HFFc6 (cell line): Measurements from ENCODE around the gene AGBL3. TPM values are rescaled to one million over a fixed set of nuclear protein-coding genes. Genes with fewer than 3 reads are reported as not detected.
A peak's percentile ranks its signal among the peaks of the same experiment; 100 is the strongest.
"Not testable (repeated sequence)": the region's sequence is repeated elsewhere in the genome, so short reads cannot be mapped to it uniquely, and the experiment has no call there.

Experiments used
- DNase-seq: peaks from one replicate; pipeline ENCODE4 v3.0.0-alpha.2; 2018
- H3K27ac Mint-ChIP-seq: 2 replicates; pipeline ENCODE4 v1.8.0; 2020; ENCODE audit warnings: mild to moderate bottlenecking, mixed read lengths
- H3K27me3 Mint-ChIP-seq: 2 replicates; pipeline ENCODE4 v1.8.0; 2021; ENCODE audit warnings: mild to moderate bottlenecking, moderate library complexity, mixed read lengths; ENCODE audit not compliant: insufficient read depth
- H3K36me3 Mint-ChIP-seq: 2 replicates; pipeline ENCODE4 v1.8.0; 2021; ENCODE audit warnings: low read depth, mixed read lengths
- H3K4me1 Mint-ChIP-seq: 2 replicates; pipeline ENCODE4 v1.8.0; 2020; ENCODE audit warnings: low read depth, mixed read lengths
- H3K4me3 Mint-ChIP-seq: 2 replicates; pipeline ENCODE4 v1.8.0; 2020; ENCODE audit warnings: mild to moderate bottlenecking, moderate library complexity, mixed read lengths
- H3K9me3 Mint-ChIP-seq: 2 replicates; pipeline ENCODE4 v1.8.0; 2020; ENCODE audit warnings: mild to moderate bottlenecking, mixed read lengths
- CTCF ChIP-seq: fragments of 200-600 bp; sonication (generic); IDR thresholded peaks from 2 replicates; pipeline ENCODE4 v1.5.0; 2021; ENCODE audit warnings: antibody characterized with exemption, mild to moderate bottlenecking
- total RNA-seq, 6 experiments: library from RNA; stranded (reverse); fragmentation: NEBNext Ultra II Directional; extraction: Animal tissue kit (Norgen Biotek cat#: 25700); gene quantifications; 2 replicates in 1 of 6; 3 replicates in 5 of 6; pipeline ENCODE4 v1.2.3, GENCODE V29; 2021

AGBL3 gene
- total RNA-seq, 6 experiments from 2014 or later = 0.38 to 0.76 (median 0.68) TPM

GRCh38 chr7:134962270-134962780 is 24.0 kb upstream of the AGBL3 start:
- Mint-ChIP-seq H3K9me3 (peaks cover 40% of the 10 kb centered on the region; the same call in 1 of the 2 replicates), H3K27ac (peak overlapping the region; percentile 80), H3K4me1 (peaks cover 21% of the 10 kb centered on the region), H3K27me3 (peaks cover 75% of the 10 kb centered on the region), H3K4me3 (peak overlapping the region; percentile 61; the same call in 1 of the 2 replicates), H3K36me3 (peaks cover 83% of the 10 kb centered on the region)
- DNase-seq = no peak
- TF ChIP-seq CTCF = peak; percentile 40

GRCh38 chr7:134963036-134963435 is 23.3 kb upstream of the AGBL3 start:
- Mint-ChIP-seq H3K4me1 (peaks cover 21% of the 10 kb centered on the region), H3K4me3 (peak overlapping the region; percentile 61; the same call in 1 of the 2 replicates), H3K27ac (peak overlapping the region; percentile 80), H3K27me3 (peaks cover 75% of the 10 kb centered on the region), H3K36me3 (peaks cover 83% of the 10 kb centered on the region), H3K9me3 (peaks cover 39% of the 10 kb centered on the region; the same call in 1 of the 2 replicates)
- DNase-seq = no peak
- TF ChIP-seq CTCF = no peak

GRCh38 chr7:134966691-134967090 is 19.6 kb upstream of the AGBL3 start:
- peak overlapping the region; percentile 70; the same call in 1 of the 2 replicates for H3K4me3 Mint-ChIP-seq
- peaks cover 15% of the 10 kb centered on the region for H3K4me1 Mint-ChIP-seq
- peaks cover 85% of the 10 kb centered on the region for H3K36me3 Mint-ChIP-seq
- H3K27ac Mint-ChIP-seq = peak overlapping the region; percentile 68
- peaks cover 52% of the 10 kb centered on the region; the same call in 1 of the 2 replicates for H3K9me3 Mint-ChIP-seq
- no peak for DNase-seq
- no peak for TF ChIP-seq CTCF
- H3K27me3 Mint-ChIP-seq = peaks cover 92% of the 10 kb centered on the region

- peak overlapping the region; percentile 68 for H3K27ac Mint-ChIP-seq
Measured at GRCh38 chr7:134968110-134968509, 18.2 kb upstream of the AGBL3 start.

GRCh38 chr7:134981645-134982044 is 4.7 kb upstream of the AGBL3 start:
- H3K27ac Mint-ChIP-seq, DNase-seq: not testable (repeated sequence)
- H3K27me3 Mint-ChIP-seq = peaks cover 65% of the 10 kb centered on the region
- peak overlapping the region; percentile 40; the same call in 1 of the 2 replicates for H3K4me3 Mint-ChIP-seq
- H3K9me3 Mint-ChIP-seq = peaks cover 56% of the 10 kb centered on the region
- peaks cover 26% of the 10 kb centered on the region for H3K36me3 Mint-ChIP-seq
- H3K4me1 Mint-ChIP-seq = peaks cover 14% of the 10 kb centered on the region

More at GRCh38 chr7:134968110-134968509, 18.2 kb upstream of the AGBL3 start:
- Mint-ChIP-seq H3K27me3 (peaks cover 95% of the 10 kb centered on the region), H3K36me3 (peaks cover 80% of the 10 kb centered on the region), H3K4me1 (peaks cover 21% of the 10 kb centered on the region), H3K9me3 (peaks cover 52% of the 10 kb centered on the region; the same call in 1 of the 2 replicates), H3K4me3 (peak overlapping the region; percentile 16; the same call in 1 of the 2 replicates)
- no peak for DNase-seq
- TF ChIP-seq CTCF = no peak

- H3K9me3 Mint-ChIP-seq = peaks cover 13% of the 10 kb centered on the region
- no peak for TF ChIP-seq CTCF
- H3K4me3 Mint-ChIP-seq = peak overlapping the region; percentile 98
- peaks cover 15% of the 10 kb centered on the region; the same call in 1 of the 2 replicates for H3K36me3 Mint-ChIP-seq
- peak overlapping the region; percentile 97 for H3K27ac Mint-ChIP-seq
- peaks cover 29% of the 10 kb centered on the region for H3K27me3 Mint-ChIP-seq
- H3K4me1 Mint-ChIP-seq = peaks cover 30% of the 10 kb centered on the region
- no peak for DNase-seq
Measured at GRCh38 chr7:134985894-134986362, 380 bp upstream of the AGBL3 start.
